ENCODE measurements around the gene ITPK1.

DNA sequence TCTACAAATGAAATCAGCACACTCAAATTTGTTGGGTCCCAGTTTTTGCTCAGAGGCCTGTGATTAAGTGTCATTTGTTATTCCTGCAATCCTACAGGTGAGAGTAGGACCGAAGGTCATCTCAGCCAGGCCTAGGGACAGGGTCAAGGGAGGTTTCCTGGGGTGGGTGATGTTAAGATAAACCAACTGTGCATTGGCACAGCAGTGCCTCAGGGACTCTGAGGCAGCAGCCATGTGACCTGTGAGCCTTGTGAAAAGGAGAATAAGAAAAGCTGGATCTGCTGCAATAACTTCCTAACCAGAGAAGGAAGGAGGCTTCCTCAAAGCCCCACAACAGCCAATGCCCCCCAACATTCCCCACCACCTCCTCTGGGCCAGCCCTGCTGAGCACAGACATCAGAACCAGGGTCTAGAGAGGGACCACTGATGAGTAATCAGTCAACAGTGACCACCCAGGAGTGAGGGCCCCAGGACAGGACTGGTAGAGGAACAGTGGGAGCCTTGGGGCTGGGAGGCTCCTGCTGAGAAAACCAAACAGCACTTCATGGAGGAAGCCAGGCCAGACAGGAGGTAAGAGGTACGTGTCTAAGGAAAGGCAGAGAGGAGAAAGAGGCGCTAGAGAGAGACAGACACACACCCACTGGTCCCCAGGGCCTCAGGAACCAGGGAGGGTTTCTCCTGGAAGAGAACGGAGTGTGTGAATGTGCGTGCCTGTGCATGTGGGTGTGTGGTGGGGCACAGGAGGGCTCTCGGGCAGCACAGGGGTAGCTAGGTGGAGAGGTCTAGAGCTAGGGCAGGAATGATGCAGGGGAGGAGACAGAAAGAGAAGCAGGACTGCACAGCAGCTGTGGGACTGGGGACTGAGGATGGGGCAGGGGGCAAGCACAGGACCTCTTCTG, 82.4 kb downstream of the ITPK1 start:
- no peak for TF ChIP-seq GLIS3 (CRISPR knock-in tag; IDR thresholded peaks at IDR 0.05)
- no peak for TF ChIP-seq CSRNP3 (CRISPR knock-in tag; IDR thresholded peaks at IDR 0.05)
- no peak for TF ChIP-seq PATZ1 (CRISPR knock-in tag; IDR thresholded peaks at IDR 0.05; ENCODE audit: borderline replicate concordance)
- no peak for TF ChIP-seq TCF4 (CRISPR knock-in tag; IDR thresholded peaks at IDR 0.05; ENCODE audit: borderline replicate concordance)
- TF ChIP-seq ZC3H10 (CRISPR knock-in tag; IDR thresholded peaks at IDR 0.05): no peak
